Fibroblast of gingiva (primary cell): Measurements from ENCODE around the gene GID4.

Source experiments
- DNase-seq: peaks from one replicate; pipeline ENCODE4 v3.0.0-alpha.2; 2011; ENCODE audit warnings: low read depth

GID4 gene

DNA sequence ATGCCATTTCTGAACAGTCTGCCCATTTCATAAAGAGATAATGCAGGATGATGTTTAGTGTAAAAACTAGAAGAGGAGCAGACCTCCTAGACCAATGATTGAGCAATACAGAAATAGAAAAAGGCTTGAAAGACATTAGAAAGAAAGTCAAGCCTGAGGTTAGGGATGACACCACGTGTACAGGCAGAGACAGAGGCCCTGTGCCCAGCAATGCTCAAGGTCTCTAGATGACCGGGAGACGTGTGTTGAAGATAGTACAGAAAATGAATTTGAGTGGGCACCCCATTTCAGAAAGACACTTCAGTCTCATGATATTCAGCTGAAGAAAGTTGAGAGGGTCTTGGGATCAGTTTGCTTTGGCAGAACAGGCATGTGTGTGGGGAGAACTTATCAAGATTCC, 5.4 kb downstream of the GID4 start:
- DNase-seq = no peak

DNA sequence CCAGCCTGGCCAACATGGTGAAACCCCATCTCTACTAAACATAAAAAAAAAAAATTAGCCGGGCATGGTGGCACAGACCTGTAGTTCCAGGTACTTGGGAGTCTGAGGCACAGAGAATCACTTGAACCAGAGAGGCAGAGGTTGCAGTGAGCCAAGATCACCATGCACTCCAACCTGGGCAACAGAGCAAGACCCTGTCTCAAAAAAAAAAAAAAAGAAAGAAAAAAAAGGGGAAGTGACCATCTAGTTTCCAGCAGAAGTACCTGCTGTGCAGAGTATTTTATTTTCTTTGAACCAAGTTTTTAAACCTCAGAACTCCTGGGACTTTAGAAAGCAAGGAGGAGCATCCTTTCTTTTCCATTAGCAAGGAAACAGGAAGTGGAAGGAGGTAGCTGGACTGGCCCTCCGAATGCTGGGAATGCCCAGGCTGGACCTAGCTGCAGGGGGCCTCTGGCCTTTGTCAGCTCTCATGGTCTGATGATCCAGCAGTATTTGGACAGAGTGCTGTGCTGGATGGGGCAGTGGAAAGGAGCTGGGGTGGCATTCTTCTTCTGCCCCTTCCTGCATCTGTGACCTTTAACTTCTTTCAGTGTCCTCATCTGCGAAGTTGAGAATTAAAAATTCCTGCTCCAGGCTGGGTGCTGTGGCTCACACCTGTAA, 6.6 kb downstream of the GID4 start:
- DNase-seq = no peak

DNA sequence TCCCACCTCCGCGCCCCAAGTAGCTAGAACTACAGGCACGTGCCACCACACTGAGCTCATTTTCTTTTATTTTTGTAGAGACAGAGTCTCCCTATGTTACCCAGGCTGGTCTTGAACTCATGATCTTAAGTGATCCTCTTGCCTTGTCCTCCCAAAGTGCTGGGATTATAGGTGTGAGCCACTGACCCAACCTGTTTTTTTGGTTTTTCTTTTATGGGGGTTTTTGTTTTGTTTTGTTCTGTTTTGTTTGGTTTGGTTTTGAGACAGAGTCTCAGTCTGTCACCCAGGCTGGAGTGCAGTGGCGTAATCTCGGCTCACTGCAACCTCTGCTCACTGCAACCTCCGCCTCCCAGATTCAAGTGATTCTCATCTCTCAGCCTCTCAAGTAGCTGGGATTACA, 16.4 kb downstream of the GID4 start:
- no peak for DNase-seq

DNA sequence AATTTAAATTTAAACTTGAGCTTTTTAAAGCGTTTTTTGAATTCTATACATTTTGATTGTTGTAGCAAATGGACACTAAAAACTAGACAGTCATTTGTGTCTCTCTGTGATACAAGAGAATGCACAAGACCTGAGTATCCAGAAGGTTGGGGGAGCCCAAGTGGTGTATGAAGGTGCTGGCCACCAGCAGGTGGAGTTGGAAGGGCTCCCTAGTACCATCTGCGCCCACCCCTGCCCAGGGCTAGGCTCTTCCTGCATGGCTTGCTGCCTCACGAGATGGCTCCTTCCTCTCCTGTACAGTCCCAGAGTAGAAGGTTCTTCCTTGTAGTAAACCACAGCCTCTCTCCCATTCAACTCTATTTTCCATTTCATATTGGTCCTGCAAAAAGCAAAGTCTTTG, 17.0 kb downstream of the GID4 start:
- DNase-seq = no peak

DNA sequence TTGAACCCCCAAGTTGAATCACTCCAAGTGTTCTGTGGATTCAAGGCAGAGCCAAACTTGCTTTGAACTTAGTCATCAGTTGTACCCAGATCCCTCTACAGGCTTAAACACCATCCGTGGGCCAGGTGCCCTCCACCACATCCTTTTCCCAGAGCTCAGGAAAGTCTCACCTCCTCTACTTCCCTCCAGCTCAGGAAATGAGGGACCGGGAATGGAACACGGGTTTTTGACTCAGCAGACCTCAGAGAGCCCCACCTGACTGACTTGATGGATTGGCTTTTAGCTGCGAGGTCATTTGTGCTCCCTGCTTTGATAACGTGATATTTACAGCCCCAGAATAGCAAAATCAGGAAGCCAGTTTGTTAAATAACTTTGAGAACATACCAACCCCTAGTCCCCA, 20.1 kb downstream of the GID4 start:
- no peak for DNase-seq

DNA sequence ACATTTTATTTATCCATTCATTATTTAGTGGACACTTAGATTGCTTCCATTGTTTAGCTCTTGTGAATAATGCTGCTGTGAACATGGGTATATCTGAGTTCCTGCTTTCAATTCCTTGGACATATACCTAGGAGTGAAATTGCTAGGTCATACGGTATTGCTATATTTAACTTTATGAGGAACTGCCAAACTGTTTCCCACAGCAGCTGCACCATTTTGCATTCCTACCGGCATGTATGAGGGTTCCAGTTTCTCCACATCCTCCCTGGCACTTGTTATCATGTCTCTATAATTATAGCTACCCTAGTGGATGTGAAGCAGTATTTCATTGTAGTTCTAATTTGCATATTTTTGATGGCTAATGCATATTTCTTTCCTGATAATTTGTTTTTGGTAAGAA, 24.8 kb downstream of the GID4 start:
- DNase-seq = no peak

DNA sequence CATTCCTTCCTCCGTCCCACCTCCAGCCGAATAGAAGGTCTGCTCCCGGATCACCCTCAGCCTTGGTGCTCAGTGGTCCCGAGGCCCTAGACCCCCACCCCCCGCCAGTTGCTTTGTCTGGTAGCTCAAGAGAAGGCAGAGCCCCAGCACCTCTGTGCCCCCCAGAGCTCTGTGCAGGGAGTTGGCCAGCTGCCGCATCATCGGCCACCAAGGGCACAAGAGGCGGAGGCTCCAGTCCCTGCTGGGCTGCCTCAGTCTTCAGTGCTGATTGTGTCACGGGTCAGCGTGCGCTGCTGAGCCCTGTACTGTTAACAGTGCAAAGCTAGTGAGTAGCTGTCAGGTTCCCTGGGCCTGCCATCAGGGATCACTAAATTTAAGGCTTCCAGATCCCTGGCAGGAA, 26.3 kb downstream of the GID4 start:
- no peak for DNase-seq

DNA sequence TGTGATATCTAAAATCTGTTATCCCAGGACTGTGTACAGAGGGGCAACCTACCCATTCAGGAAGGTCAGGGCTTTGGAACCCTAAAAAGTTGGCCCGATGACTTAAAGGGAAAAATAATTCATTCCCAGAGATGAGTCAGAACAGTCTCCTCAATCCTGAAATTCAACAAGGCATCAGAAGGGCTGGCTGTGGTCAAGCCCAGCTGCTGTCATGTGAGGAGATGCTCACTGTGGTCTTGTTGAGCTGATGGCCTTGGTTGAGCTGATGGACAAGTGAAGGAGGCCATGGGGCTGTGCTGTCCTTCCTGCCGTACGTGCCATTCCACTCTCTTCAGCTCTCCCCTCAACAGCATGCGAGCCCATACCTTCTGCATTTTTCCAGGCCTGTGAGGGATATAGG, 27.7 kb downstream of the GID4 start:
- DNase-seq = no peak

DNA sequence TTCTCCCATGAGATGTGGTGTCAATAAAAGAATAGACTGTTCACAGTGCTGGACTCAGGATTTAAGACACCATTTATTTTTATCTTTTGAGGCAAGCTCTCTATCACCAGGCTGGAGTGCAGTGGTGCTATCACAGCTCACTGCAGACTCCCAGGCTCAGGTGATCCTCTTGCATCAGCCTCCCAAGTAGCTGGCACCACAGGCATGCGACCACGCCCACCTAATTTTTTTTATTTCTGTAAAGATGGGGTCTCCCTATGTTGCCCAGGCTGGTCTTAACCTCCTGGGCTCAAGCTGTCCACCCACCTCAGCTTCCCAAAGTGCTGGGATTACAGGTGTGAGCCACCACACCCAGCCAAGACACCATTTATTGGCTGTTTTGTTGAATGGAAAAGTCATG, 29.9 kb downstream of the GID4 start:
- no peak for DNase-seq

DNA sequence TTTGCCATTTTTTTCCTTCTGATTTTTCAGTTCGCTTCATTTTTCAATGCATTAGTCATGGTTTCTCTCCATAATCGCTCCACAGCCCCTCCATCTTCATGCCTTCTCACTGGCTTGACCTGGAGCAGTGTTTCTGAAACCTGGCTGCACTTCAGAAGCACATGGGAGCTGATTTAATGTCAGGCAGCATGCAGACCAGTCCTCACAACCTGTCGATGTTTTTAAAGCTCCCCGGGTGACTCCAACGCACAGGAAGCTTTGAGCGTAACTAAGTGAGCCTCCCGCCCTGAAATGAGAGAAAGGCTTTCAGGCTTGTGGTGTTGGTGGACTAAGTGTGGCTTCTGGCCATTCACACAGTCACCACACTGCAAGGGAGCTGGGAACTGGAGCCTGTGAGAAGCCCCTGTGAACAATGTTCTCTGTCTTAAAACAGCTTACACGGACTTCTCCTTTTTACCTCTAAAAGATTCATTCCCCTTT, 31.7 kb downstream of the GID4 start:
- DNase-seq = no peak

DNA sequence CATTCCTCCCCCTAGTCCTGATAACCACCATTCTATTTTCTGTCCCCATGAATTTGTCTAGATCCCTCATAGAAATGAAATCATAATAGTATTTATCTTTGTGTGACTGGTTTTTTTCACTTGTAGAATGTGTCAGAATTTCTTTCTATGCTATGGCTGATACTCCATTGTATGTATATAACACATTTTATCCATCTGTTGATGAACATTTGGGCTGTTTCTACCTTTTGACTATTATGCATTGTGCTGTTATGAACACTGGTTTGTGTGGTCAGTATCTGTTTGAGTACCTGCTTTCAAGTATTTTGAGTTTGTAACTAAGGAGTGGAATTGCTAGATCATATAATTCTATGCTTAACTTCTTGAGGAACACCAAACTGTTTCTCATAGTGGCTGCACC, 32.5 kb downstream of the GID4 start:
- no peak for DNase-seq

DNA sequence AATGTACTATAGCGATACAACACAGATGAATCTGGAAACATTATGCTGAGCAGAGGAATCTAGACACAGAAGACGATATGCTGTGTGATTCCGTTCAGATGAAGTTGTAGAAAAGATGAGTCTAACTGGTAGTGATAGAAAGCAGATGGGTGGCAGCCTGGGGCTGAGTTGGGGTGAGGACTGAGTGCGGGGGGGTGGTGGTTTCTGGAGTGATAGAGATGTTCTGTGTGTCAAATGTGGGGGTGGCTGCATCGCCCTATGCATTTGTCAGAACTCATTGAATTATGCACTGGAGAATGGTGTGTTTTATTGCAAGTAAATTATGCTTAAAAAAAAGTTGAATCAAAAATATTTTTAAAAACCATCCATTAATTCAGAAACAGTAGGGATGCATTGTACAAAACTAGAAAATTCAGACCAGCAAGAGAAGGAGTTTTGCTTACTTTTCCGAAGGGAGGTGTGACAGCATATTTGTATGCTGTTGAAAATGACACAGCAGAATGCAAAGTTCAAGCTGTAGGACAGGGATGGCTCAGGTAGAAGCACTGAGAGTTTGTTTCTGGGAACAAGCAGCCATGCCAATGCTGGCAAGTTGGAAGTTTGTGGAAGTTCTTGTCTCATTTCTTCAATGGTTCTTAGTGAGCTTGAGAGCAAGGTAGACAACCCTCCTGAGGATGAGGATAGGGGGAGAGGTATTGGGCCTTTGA, 35.5 kb downstream of the GID4 start:
- DNase-seq = no peak

DNA sequence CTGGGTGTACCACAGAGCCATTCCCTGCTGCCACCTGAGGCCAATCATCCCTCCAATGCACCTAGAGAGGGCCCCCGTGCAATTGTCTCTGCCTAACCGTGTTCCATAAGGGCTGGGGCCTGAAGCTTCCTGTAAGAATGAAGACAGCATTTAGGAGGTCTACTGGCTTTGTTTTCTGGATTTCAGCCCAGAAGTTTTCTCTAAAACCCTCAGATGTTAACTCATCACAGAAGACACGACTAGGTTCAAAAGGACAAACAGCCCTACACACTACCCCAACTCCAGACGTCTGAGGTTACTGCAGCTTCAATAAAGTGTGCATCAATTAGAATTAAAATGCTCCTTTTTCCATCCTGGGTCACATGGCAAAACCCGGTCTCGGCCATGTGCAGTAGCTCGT, 37.7 kb downstream of the GID4 start:
- no peak for DNase-seq

DNA sequence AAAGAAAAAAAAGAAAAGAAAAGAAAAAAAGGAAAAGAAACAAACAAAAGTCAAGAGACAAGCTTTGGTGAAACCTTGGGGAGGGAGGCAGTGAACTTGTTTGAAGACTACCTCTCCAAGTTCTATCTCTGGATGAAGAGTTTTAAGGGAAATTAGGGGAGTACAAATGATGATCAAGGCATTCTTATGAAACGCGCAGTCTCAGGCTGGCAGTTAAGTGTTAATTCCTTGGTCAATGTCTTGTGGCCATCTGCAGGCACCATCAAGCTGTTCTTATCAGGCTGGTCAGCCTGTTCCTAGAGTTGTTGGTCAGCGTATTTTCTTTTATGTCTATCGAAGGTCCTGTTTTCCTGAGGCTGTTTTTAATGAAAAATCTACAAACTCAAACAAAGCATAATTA, 40.3 kb downstream of the GID4 start:
- no peak for DNase-seq

DNA sequence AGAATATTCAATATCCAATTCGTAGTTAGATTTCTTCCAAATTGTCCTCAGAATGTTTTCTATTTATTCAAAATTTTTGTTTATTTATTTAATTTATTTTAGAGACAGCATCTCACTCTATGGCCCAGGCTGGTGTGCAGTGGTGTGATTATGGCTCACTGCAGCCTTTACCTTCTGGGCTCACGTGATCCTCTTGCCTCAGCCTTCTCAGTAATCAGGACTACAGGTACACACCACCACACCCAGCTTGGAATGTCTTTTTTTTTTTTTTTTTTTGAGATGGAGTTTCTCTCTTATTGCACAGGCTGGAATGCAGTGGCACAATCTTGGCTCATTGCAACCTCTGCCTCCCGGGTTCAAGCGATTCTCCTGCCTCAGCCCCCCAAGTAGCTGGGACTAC, 45.0 kb downstream of the GID4 start:
- DNase-seq = no peak

DNA sequence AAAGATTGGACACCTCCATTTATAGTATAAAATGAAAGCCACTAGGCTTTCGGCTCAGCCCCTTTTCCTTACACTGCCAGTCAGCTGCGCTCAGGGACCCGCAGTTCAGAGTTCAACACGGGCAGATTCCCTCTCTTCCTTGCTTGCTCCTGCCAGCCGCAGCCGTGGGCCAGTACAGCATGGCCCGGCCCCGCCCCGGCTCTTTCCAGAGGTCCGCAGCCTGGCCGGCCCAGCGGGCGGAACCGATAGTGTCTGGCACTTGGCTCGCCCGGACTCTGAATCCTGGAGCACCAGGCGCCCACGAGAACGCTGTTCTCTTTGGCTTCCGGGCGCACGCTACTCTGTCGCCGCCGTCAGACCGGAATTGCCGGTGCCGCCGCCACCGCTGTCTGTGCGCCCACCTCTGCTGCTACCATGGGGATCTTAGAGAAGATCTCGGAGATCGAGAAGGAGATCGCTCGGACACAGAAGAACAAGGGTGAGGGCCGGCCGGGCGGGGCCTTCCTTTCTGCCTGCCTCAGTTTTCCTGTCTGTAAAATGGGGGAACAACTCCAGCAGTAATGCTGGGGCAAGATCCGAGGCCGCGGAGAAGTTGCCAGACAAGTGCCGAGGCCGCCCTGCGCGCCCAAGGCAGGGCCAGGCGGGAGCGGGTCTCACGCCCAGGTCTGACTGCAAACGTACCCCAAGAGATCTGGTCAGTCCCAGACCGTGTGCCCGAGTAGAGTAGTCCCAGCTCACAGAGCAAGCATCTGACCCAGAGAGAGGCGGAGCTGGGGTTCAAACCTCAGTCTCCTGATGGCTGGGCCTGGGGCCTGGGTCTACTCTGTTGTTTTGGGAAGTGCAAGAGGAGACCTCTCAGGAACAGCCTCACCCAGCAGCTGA, 48.6 kb downstream of the GID4 start, which contains the start of gene DRG2:
Gene DRG2, plus strand, starts transcription at position 339 of the 882 bp plus-strand sequence. Its CDS starts 76 bp downstream, at position 415.
- DNase-seq = peak; percentile 91

DNA sequence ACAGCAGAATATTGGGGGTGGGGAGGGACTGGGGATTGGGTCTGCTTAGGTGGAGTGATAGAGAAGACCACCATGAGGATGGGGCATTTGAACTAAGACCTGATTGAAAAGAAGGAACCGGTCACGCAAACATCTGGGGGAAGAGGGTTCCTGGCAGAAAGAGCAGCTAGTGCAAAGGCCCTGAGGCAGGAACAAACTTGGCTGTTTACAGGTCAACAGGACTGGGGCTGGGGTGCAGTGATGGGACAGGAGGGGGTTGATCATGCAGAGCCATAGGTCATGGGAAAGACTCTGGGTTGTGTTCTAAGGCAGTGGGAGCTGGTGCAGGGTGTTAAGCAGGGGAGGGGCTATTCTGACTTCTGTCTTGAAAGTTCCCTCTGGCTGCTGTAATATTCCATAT, 50.4 kb downstream of the GID4 start:
- DNase-seq = no peak

DNA sequence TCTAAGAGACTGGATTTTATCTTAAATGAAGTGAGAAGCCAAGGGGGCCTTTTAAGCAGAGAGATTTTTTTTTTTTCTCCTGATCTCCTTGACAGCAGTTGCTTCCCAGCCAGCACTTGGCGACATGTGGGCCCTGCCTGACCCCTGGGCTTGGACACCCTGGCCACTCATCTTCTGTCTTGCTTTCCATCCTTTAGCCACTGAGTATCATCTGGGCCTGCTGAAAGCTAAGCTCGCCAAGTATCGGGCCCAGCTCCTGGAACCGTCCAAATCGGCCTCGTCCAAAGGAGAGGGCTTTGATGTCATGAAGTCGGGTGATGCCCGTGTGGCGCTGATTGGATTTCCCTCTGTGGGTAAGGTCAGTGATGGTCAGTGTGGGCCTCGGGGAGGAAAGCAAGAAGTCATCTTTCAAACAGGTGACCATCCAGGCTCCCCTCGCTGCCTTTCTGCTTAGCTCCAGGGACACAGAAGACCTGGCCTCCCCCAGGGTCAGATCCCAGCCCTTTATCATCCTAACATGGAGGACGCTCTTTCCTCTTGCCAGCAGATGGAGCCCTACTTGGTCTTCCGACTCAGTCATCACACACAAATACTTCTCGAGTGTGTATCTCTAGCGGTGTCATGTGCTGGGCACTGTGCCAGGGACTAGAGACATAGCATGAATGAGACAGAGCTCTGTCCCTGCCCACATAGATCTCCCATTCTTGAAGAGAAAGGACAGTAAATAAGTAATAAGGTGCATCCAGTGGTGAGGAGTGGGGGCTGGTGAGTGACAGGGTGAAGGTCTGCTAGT, 54.6 kb downstream of the GID4 start:
- DNase-seq = peak; percentile 66

DNA sequence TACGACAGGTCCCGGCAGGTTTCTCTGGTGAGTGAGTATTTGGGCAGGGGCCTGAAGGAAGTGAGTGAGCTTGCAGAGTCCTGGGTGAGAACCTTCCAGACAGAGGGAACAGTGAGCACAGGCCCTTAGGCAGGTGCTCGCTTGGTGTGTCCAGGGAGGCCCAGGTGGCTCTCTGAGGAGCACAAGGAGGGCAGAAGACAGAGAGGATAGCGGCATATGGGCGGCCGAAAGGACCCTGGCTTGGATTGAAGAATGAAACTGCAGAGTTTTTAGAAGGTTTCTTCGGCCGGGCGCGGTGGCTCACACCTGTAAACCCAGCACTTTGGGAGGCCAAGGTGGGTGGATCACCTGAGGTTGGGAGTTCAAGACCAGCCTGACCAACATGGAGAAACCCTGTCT, 55.2 kb downstream of the GID4 start:
- no peak for DNase-seq

DNA sequence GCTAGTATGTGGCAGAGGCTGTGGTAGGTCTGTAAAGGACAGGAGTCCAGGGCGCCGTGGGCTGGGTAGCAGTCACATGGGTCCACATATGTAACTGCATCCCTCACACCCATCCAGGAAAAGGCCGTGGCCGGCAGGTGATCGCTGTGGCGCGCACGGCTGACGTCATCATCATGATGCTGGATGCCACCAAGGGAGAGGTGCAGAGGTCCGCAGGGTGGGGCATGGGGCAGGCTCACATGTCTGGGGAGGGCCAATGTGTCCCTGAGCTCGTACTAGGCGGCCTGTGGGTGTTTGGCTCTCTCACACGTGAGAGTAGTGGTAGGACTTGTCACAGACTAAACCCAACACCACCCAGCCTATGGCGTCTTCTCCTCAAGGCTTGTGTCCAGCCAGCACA, 60.3 kb downstream of the GID4 start:
- no peak for DNase-seq

DNA sequence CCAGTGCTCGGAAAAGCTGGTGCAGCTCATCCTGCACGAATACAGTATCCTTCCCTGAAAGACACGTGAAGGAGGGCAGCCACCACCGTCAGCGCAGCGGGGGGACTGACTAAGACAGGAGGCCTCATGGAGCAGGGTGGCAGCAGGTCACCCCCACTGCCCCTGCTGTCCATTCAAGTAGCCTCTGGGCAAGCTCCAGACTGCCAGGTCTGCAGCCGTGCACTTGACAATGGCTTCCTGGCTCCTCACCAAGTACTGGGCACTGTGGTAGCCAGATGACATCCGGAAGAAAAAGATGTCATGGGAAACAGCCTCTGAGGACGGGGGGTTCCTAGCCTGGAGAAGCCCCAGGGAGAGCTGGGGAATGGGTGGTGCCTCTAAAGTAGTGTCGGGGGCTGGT, 61.4 kb downstream of the GID4 start:
- no peak for DNase-seq

DNA sequence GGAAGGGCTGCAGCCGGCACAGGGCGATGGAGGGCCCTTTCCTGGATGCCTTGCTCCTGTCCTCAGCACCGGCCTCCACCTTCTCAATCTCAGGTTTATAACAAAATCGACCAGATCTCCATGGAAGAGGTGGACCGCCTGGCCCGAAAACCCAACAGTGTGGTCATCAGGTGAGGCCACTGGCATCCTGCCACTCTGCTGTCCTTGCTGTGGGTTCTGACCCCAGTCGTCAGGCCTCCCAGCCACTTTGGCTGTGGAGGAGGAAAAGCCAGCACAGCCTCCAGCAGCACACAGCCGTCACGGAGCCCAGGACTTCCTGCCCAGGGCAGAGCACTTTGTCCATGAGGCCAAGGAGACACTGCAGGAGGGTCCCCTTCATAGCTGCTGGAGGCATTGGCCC, 62.6 kb downstream of the GID4 start:
- no peak for DNase-seq
